PC-3 (cell line): ENCODE data around the gene ARHGAP24. TPM values are rescaled to one million over a fixed set of nuclear protein-coding genes. Genes with fewer than 3 reads are reported as not detected.

Source experiments
- ATAC-seq: fragments of 200-7000 bp; cut with Tn5 transposase; 2 replicates; pipeline ENCODE4 v1.9.1; 2020; ENCODE audit warnings: mild to moderate bottlenecking, moderate library complexity
- BruUV-seq: library from RNA; stranded (reverse); fragments of 400-500 nt; replicated peaks from 2 replicates; lab custom pipeline; 2021; lab: Mats Ljungman, UMichigan
- CTCF ChIA-PET: fragments of 300-600 bp; sonication (Branson Sonifier 250); formaldehyde crosslinking; loops from one replicate; lab custom pipeline; 2022; ENCODE audit warnings: antibody characterized with exemption; lab: Charles Lee
- POLR2A ChIA-PET: fragments of 300-600 bp; sonication (Branson Sonifier 250); formaldehyde crosslinking; loops from one replicate; lab custom pipeline; 2022; ENCODE audit warnings: antibody characterized with exemption; ENCODE audit not compliant: unreplicated experiment; lab: Charles Lee
- DNase-seq: peaks from one replicate; pipeline ENCODE4 v3.0.0-alpha.2; 2015
- H2AFZ ChIP-seq: fragments of 300-600 bp; sonication (generic); 2 replicates; pipeline ENCODE4 v1.6.0; 2016; ENCODE audit warnings: antibody characterized with exemption, low read length
- H3F3A ChIP-seq: fragments of 300-600 bp; sonication (generic); one replicate; pipeline ENCODE4 v1.6.0; 2017; ENCODE audit warnings: antibody characterized with exemption, low read length, control low read depth, mild to moderate bottlenecking; ENCODE audit not compliant: unreplicated experiment
- H3K27ac ChIP-seq: fragments of 300-600 bp; sonication (generic); 2 replicates; pipeline ENCODE4 v1.5.1; 2016; ENCODE audit warnings: mild to moderate bottlenecking, low read length
- H3K27me3 ChIP-seq: fragments of 300-600 bp; sonication (generic); 2 replicates; pipeline ENCODE4 v1.6.1; 2016; ENCODE audit warnings: low read length, mixed read lengths
- H3K36me3 ChIP-seq: fragments of 300-600 bp; sonication (generic); 2 replicates; pipeline ENCODE4 v1.6.1; 2016; ENCODE audit warnings: low read depth, mixed run types, low read length, mixed read lengths
- H3K4me1 ChIP-seq: fragments of 300-600 bp; sonication (generic); 2 replicates; pipeline ENCODE4 v1.5.1; 2016; ENCODE audit warnings: low read length; ENCODE audit not compliant: insufficient read depth
- H3K4me2 ChIP-seq: fragments of 300-600 bp; sonication (generic); 2 replicates; pipeline ENCODE4 v1.6.0; 2016; ENCODE audit warnings: low read length
- H3K4me3 ChIP-seq: fragments of 300-600 bp; sonication (generic); 2 replicates; pipeline ENCODE4 v1.5.1; 2016; ENCODE audit warnings: mild to moderate bottlenecking, low read length, mixed read lengths
- H3K79me2 ChIP-seq: fragments of 300-600 bp; sonication (generic); 2 replicates; pipeline ENCODE4 v1.6.1; 2017; ENCODE audit warnings: low read length, mixed read lengths
- H3K9ac ChIP-seq: fragments of 300-600 bp; sonication (generic); 2 replicates; pipeline ENCODE4 v1.6.0; 2016; ENCODE audit warnings: mild to moderate bottlenecking, low read length
- H3K9me2 ChIP-seq: fragments of 300-600 bp; sonication (generic); replicated peaks from 2 replicates; pipeline ENCODE4 v1.6.1; 2016; ENCODE audit warnings: mixed run types, low read length, mixed read lengths
- H3K9me3 ChIP-seq: fragments of 300-600 bp; sonication (generic); 2 replicates; pipeline ENCODE4 v1.6.1; 2016; ENCODE audit warnings: low read length, mixed read lengths
- H4K20me1 ChIP-seq: fragments of 300-600 bp; sonication (generic); 2 replicates; pipeline ENCODE4 v1.6.1; 2016; ENCODE audit warnings: low read length, mixed read lengths
- EZH2 ChIP-seq: fragments of 300-600 bp; sonication (generic); IDR thresholded peaks from one replicate; pipeline ENCODE4 v1.6.1; 2017; ENCODE audit warnings: antibody characterized with exemption, mild to moderate bottlenecking, low read length; ENCODE audit not compliant: unreplicated experiment
- EZH2phosphoT487 ChIP-seq: fragments of 300-600 bp; sonication (generic); IDR thresholded peaks from 2 replicates; pipeline ENCODE4 v1.6.1; 2018; ENCODE audit warnings: mild to moderate bottlenecking, antibody characterized with exemption, low read length, borderline replicate concordance
- intact Hi-C: fragments of 100-400 bp; cut with micrococcal nuclease; formaldehyde crosslinking; loops from 2 replicates; pipeline ENCODE4 v1.9.0; 2023
- total RNA-seq: library from RNA; depleted of rRNA; stranded (reverse); fragments of >200 nt; gene quantifications from 2 replicates; pipeline ENCODE4 v1.2.3, GENCODE V29; 2014
- TF ChIP-seq, protein P1 (sequence below): fragments of 300-600 bp; sonication (generic); conservative IDR thresholded peaks from 2 replicates; pipeline ENCODE4 v1.5.1; 2017; ENCODE audit warnings: antibody characterized with exemption, low read depth, mild to moderate bottlenecking, low read length

The ARHGAP24 gene
- total RNA-seq, 1 experiment from 2014 or later: 7.4 TPM

DNA sequence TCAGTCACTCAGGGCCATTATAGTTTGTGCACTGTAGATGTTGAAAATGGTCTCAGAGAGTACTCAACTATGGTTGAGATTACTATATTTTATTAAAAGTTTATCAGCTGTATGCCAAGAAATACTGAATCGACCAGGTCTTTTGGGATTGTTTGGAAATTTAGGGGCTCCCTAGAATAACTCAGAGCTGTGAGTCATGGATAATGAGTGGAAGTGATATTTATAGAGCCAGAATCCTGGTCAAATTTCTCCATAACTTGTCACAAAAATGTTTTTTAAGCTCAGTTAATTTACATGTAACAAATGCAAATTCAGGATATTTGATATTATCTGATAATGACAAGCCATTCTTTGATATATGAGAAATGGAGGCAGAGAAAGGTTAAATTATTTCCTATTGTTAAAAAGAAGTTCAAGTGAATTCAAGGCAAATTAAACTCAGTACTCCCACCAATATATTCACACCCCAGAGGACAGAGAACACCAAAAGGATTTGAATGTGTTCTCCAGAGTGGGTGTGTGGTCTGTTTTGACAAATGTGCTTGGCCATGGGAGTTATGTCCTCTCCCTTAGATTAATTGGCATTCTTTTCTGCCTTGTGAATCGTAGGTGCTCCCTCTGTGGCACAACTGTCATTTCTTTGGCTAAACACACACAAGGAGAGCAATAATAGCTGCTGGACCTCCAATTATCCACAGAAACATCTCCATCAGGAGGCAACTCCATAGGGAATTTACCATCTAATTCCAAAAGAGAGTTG, 37.7 kb downstream of the ARHGAP24 start:
- Histone ChIP-seq H3K9ac (no peak overlapping the region), H3K36me3 (no peaks in the 10 kb centered on the region), H3K9me3 (no peaks in the 10 kb centered on the region), H3K79me2 (no peaks in the 10 kb centered on the region), H3K27me3 (no peaks in the 10 kb centered on the region), H2AFZ (no peak overlapping the region), H3K4me3 (no peak overlapping the region), H3K9me2 (no peaks in the 10 kb centered on the region), H4K20me1 (no peaks in the 10 kb centered on the region), H3K4me1 (no peaks in the 10 kb centered on the region), H3K4me2 (no peak overlapping the region), H3K27ac (no peak overlapping the region), H3F3A (no peaks in the 10 kb centered on the region)
- BruUV-seq: no TSS peak
- no peak for ATAC-seq
- no peak for TF ChIP-seq EZH2
- intact Hi-C loops: no loop called here
- CTCF ChIA-PET: no interaction called here
- DNase-seq: no peak
- POLR2A ChIA-PET: no interaction called here

DNA sequence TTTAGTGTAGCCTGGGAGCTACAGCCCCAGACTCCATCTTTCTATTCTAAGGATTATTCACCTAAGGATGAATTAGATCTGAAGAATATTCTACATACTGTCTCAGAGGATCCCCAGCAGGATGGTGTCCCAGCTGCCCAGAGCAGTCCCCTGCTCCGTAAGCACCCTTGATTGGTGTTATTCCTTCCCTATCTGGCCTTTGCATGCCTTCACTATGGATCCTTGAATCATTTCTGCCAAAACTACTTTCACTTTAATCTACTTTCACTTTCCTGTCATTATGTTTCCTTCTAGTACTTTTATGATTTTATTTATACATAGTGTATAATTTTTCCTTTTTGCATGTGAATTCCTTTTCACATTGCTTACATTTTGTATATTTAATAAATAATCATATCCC, 39.2 kb downstream of the ARHGAP24 start:
- no TSS peak for BruUV-seq
- H3K9ac ChIP-seq: no peak overlapping the region
- CTCF ChIA-PET: no interaction called here
- no peak overlapping the region for H3K4me2 ChIP-seq
- no peaks in the 10 kb centered on the region for H3K27me3 ChIP-seq
- H3F3A ChIP-seq: no peaks in the 10 kb centered on the region
- H3K9me3 ChIP-seq: no peaks in the 10 kb centered on the region
- H3K27ac ChIP-seq: no peak overlapping the region
- H3K9me2 ChIP-seq: no peaks in the 10 kb centered on the region
- no peak overlapping the region for H3K4me3 ChIP-seq
- POLR2A ChIA-PET: no interaction called here
- no peak overlapping the region for H2AFZ ChIP-seq
- no peaks in the 10 kb centered on the region for H3K79me2 ChIP-seq
- no peak for ATAC-seq
- no peaks in the 10 kb centered on the region for H4K20me1 ChIP-seq
- no peaks in the 10 kb centered on the region for H3K4me1 ChIP-seq
- DNase-seq: no peak
- intact Hi-C loops: no loop called here
- TF ChIP-seq EZH2: no peak
- TF ChIP-seq, protein P1, sequence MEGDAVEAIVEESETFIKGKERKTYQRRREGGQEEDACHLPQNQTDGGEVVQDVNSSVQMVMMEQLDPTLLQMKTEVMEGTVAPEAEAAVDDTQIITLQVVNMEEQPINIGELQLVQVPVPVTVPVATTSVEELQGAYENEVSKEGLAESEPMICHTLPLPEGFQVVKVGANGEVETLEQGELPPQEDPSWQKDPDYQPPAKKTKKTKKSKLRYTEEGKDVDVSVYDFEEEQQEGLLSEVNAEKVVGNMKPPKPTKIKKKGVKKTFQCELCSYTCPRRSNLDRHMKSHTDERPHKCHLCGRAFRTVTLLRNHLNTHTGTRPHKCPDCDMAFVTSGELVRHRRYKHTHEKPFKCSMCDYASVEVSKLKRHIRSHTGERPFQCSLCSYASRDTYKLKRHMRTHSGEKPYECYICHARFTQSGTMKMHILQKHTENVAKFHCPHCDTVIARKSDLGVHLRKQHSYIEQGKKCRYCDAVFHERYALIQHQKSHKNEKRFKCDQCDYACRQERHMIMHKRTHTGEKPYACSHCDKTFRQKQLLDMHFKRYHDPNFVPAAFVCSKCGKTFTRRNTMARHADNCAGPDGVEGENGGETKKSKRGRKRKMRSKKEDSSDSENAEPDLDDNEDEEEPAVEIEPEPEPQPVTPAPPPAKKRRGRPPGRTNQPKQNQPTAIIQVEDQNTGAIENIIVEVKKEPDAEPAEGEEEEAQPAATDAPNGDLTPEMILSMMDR: no peak
- TF ChIP-seq EZH2phosphoT487: no peak
- no peaks in the 10 kb centered on the region for H3K36me3 ChIP-seq

DNA sequence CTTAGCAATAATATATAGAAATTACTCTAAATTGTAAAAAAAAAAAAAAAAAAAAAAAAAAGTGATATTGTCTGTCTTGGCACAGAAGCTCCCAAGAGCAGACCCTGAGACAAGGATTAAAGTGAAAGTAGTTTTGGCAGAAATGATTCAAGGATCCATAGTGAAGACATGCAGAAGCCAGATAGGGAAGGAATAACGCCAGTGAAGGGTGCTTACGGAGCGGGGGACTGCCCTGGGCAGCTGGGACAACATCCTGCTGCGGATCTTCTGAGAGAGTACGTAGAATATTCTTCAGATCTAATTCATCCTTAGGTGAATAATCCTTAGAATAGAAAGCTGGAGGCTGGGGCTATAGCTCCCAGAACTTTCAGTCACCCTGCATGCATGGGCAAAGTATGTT, 39.8 kb downstream of the ARHGAP24 start:
- Histone ChIP-seq H3K4me3 (no peak overlapping the region), H3K36me3 (no peaks in the 10 kb centered on the region), H3K4me1 (no peaks in the 10 kb centered on the region), H3K27ac (no peak overlapping the region), H4K20me1 (no peaks in the 10 kb centered on the region), H3F3A (no peaks in the 10 kb centered on the region), H2AFZ (no peak overlapping the region), H3K9ac (no peak overlapping the region), H3K27me3 (no peaks in the 10 kb centered on the region), H3K79me2 (no peaks in the 10 kb centered on the region), H3K9me3 (no peaks in the 10 kb centered on the region), H3K4me2 (no peak overlapping the region), H3K9me2 (no peaks in the 10 kb centered on the region)
- ChIA-PET POLR2A (no interaction called here), CTCF (no interaction called here)
- intact Hi-C loops: no loop called here
- BruUV-seq: no TSS peak
- ATAC-seq (no peak), DNase-seq (no peak)
- TF ChIP-seq, protein P1: no peak
- TF ChIP-seq EZH2phosphoT487 (no peak), EZH2 (no peak)
